ENCODE measurements around the gene SH3RF3. TPM values are rescaled to one million over a fixed set of nuclear protein-coding genes. Genes with fewer than 3 reads are reported as not detected.

Gene SH3RF3
- total RNA-seq, 6 donors from 2014 or later, result 4.1 to 21.0 (median 8.0) TPM

GRCh38 chr2:109392140-109392539, 263.1 kb downstream of the SH3RF3 start:
- Histone ChIP-seq H3K27me3 (no peaks in the 10 kb centered on the region), H3K27ac (no peak overlapping the region), H3K9me3 (no peaks in the 10 kb centered on the region), H3K4me3 (no peak overlapping the region), H3K4me1 (no peaks in the 10 kb centered on the region), H3K36me3 (no peaks in the 10 kb centered on the region)
- no peak for TF ChIP-seq CTCF (IDR thresholded peaks at IDR 0.05)
- no peak for DNase-seq
- WGBS, 2 donors, result 89 to 95% methylated on average over 5 of the region's 5 CpGs
- ATAC-seq (ENCODE audit: low FRiP score in 2 of 2), result no peak

- H3K27me3 ChIP-seq, result no peaks in the 10 kb centered on the region
- no peaks in the 10 kb centered on the region for H3K9me3 ChIP-seq
- H3K4me3 ChIP-seq, result no peak overlapping the region
- ATAC-seq (ENCODE audit: low FRiP score in 2 of 2) (no peak), DNase-seq (no peak)
- TF ChIP-seq POLR2AphosphoS5 (IDR thresholded peaks at IDR 0.05) (no peak), POLR2A (IDR thresholded peaks at IDR 0.05) (no peak), EP300 (IDR thresholded peaks at IDR 0.05) (no peak), CTCF (IDR thresholded peaks at IDR 0.05) (no peak)
- H3K36me3 ChIP-seq, result no peaks in the 10 kb centered on the region
- H3K27ac ChIP-seq, result no peak overlapping the region
- WGBS, 2 donors, result 83 to 96% methylated on average over 8 to 15 of the region's 15 CpGs
- H3K4me1 ChIP-seq, result no peaks in the 10 kb centered on the region
Observed at GRCh38 chr2:109392816-109393661, 264.0 kb downstream of the SH3RF3 start.

- Histone ChIP-seq H3K9me3 (no peaks in the 10 kb centered on the region), H3K36me3 (no peaks in the 10 kb centered on the region), H3K4me3 (no peak overlapping the region), H3K27me3 (no peaks in the 10 kb centered on the region), H3K27ac (no peak overlapping the region), H3K4me1 (no peaks in the 10 kb centered on the region)
- TF ChIP-seq POLR2A (IDR thresholded peaks at IDR 0.05), result no peak
- no peak for TF ChIP-seq POLR2AphosphoS5 (IDR thresholded peaks at IDR 0.05)
- no peak for TF ChIP-seq CTCF (IDR thresholded peaks at IDR 0.05)
- TF ChIP-seq EP300 (IDR thresholded peaks at IDR 0.05), result no peak
- 94 to 95% methylated on average over 7 of the region's 7 CpGs for WGBS, 2 donors
- no peak for ATAC-seq (ENCODE audit: low FRiP score in 2 of 2)
- DNase-seq, result no peak
Observed at GRCh38 chr2:109393662-109393972, 264.6 kb downstream of the SH3RF3 start.

GRCh38 chr2:109395494-109396201, 266.6 kb downstream of the SH3RF3 start:
- DNase-seq (no peak), ATAC-seq (ENCODE audit: low FRiP score in 2 of 2) (no peak)
- H3K9me3 ChIP-seq, result no peaks in the 10 kb centered on the region
- TF ChIP-seq POLR2AphosphoS5 (IDR thresholded peaks at IDR 0.05), result no peak
- 83 to 88% methylated on average over 12 to 15 of the region's 15 CpGs for WGBS, 2 donors
- H3K4me1 ChIP-seq, result no peaks in the 10 kb centered on the region
- no peak overlapping the region for H3K27ac ChIP-seq
- no peaks in the 10 kb centered on the region for H3K27me3 ChIP-seq
- peaks cover 0 to 13% (median 0%) of the 10 kb centered on the region in 4 donors for H3K36me3 ChIP-seq
- H3K4me3 ChIP-seq, result no peak overlapping the region

GRCh38 chr2:109396202-109397180, 267.5 kb downstream of the SH3RF3 start:
- Histone ChIP-seq H3K36me3 (peaks cover 0 to 13% (median 0%) of the 10 kb centered on the region in 4 donors), H3K27me3 (no peaks in the 10 kb centered on the region), H3K4me1 (no peaks in the 10 kb centered on the region), H3K27ac (no peak overlapping the region), H3K9me3 (no peaks in the 10 kb centered on the region), H3K4me3 (no peak overlapping the region)
- WGBS, 2 donors, result 69 to 76% methylated on average over 15 of the region's 15 CpGs
- TF ChIP-seq EP300 (IDR thresholded peaks at IDR 0.05) (no peak), POLR2A (IDR thresholded peaks at IDR 0.05) (no peak), CTCF (IDR thresholded peaks at IDR 0.05) (no peak), POLR2AphosphoS5 (IDR thresholded peaks at IDR 0.05) (no peak)
- ATAC-seq (ENCODE audit: low FRiP score in 2 of 2), result no peak
- no peak for DNase-seq

Measured in upper lobe of left lung (tissue), 6 donors.